Neural progenitor cell (in vitro differentiated cells): ENCODE results near the gene CCL18.

ENCODE experiments used
- EZH2 ChIP-seq: fragments of 200-600 bp; sonication (generic); IDR thresholded peaks from 2 replicates; pipeline ENCODE4 v1.6.1; 2017; ENCODE audit warnings: antibody characterized with exemption, mild to moderate bottlenecking, moderate library complexity
- TF ChIP-seq, protein P1 (sequence below): fragments of 200-600 bp; sonication (generic); IDR thresholded peaks from 2 replicates; pipeline ENCODE4 v1.5.1; 2017; ENCODE audit warnings: antibody characterized with exemption, mild to moderate bottlenecking

GRCh38 chr17:36055171-36055570, 8.9 kb upstream of the CCL18 start:
- TF ChIP-seq, protein P1, sequence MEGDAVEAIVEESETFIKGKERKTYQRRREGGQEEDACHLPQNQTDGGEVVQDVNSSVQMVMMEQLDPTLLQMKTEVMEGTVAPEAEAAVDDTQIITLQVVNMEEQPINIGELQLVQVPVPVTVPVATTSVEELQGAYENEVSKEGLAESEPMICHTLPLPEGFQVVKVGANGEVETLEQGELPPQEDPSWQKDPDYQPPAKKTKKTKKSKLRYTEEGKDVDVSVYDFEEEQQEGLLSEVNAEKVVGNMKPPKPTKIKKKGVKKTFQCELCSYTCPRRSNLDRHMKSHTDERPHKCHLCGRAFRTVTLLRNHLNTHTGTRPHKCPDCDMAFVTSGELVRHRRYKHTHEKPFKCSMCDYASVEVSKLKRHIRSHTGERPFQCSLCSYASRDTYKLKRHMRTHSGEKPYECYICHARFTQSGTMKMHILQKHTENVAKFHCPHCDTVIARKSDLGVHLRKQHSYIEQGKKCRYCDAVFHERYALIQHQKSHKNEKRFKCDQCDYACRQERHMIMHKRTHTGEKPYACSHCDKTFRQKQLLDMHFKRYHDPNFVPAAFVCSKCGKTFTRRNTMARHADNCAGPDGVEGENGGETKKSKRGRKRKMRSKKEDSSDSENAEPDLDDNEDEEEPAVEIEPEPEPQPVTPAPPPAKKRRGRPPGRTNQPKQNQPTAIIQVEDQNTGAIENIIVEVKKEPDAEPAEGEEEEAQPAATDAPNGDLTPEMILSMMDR = no peak
- no peak for TF ChIP-seq EZH2
